Sciatic nerve (tissue), 2 donors: ENCODE measurements around the gene FGF14. TPM values are rescaled to one million over a fixed set of nuclear protein-coding genes. Genes with fewer than 3 reads are reported as not detected.

Experiments used
- ATAC-seq: fragments of 200-7000 bp; cut with Tn5 transposase; one replicate; pipeline ENCODE4 v1.9.1; 2020; ENCODE audit warnings: mild to moderate bottlenecking, moderate library complexity
- DNase-seq: peaks from one replicate; pipeline ENCODE4 v3.0.0-alpha.2; 2020; ENCODE audit warnings: low spot score
- intact Hi-C: fragments of 100-400 bp; cut with DNase I; formaldehyde crosslinking; loops from one replicate; pipeline ENCODE4 v1.14.2; 2022
- total RNA-seq: library from RNA; stranded (reverse); fragmentation: NEBNext Ultra II Directional; extraction: Animal tissue kit (Norgen Biotek cat#: 25700); gene quantifications from one replicate; pipeline ENCODE4 v1.2.1, GENCODE V29; 2021
- donor health status: DM: no; HTN: no; CAD: no.
- donor health status: DM: no; HTN: no; CAD: no.

FGF14 gene
- total RNA-seq, 1 donor from 2014 or later, result 1.4 TPM

DNA sequence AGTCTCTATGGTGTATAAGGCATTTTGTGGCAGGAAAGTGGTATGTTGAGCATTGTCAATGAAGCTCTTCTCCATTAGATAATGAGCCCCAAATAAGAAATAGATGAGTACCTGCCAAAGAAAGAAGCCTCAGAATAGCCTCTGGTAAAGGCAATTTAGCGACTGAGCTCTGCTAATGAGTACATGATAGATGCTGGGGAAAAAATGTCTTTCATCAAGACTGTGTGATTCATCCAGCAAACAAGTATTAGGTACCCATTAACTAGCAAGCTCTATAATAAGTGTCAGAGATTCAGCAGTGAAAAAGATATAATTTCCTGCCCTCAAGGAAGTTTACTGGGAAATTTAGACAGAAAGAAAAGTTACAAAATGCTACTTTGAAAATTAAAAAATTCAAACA, 654.8 kb downstream of the FGF14 start:
- intact Hi-C loops, result no loop called here

DNA sequence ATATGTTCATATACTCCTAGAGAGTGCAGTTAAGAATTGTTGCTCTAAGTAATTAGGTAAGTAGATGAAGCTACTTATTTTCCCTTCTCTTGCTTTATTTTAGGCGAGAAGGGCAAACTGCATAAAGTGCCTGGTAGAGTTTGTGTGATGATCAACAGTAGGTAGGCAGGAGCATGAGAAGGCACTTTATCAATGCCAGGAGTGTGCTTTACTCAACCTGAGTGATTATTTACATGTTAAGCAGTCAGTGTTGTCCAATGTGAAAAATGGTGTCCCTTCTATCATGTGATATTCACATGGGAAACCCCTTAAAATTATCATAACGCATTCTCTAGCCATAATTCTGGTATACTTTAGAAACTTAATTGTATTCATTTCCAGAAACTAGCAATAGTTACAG, 655.3 kb downstream of the FGF14 start:
- DNase-seq (no peak), ATAC-seq (no peak)
- intact Hi-C loops, result no loop called here

More for the DNA sequence above, 654.8 kb downstream of the FGF14 start:
- DNase-seq (no peak), ATAC-seq (no peak)

DNA sequence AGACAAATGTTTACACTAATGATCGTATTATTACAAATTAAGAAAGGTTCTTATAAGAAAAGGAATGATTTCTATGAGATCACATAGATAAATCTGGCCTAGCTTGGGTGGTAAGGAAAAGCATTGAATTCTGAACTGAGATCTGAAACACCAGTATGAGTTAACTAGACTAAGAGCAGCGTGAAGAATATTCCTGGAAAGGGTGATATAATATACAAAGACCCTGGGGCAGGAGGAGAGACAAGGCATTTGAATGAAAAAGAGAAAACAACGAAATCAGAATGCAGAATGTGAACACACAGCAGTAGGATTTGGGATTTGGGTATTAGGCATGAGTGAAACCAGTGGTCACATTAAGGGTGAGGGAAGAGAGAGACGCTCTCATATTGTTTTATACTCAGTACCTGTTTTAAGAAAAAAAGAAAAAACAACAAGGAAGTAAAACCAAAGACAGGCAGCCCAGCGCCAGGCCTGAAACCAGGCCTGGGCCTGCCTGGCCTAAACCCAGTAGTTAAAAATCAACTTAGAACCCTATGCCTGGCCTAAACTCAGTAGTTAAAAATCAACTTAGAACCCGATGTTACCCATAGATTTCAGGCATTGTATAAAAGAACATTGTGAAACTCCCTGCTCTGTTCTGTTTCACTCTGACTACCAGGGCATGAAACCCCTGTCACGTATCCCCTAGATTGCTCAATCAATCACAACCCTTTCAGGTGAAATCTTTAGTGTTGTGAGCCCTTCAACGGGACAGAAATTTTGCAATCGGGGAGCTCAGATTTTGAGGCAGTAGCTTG, 662.3 kb downstream of the FGF14 start:
- intact Hi-C loops, result no loop called here
- no peak for ATAC-seq

DNA sequence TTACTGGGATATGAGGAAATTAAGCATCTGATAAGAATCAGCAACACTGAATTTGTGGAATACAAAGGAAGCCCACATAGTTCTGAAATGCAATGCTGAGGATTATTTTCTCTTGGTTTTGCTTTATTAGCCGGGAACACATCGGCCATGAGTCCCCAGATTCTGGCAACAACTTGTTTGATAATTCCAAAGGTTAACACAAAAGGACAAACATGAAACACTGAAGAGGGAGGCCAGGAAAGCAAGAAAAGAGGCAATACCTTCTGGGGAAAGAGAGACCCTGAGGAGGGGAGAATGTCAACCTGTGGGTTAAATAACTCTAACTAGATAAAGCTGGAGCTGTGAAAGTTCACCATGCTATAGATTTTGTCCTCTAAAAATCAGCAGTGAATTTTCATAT, 663.5 kb downstream of the FGF14 start:
- intact Hi-C loops, result no loop called here
- ATAC-seq (no peak), DNase-seq (no peak)

More for the DNA sequence above, 662.3 kb downstream of the FGF14 start:
- no peak for DNase-seq

DNA sequence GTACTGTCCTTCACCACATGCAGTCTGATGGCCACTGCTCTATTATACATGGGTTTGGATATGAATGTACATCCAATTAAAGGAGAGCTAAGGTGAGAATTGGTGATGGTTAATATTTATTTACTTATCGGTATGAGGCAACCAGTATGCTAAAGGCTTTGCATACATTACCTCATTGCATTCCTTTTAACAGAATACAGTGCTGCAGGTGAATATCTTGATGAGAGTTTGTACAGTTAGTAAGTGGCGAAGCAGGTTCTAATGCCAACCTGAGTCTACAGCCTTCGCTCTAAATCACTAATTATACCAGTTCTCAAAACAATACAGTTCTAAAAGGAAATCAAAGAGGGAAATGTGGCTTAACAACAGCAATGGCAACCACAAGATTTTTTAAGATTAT, 665.3 kb downstream of the FGF14 start:
- ATAC-seq, result no peak
- no peak for DNase-seq

DNA sequence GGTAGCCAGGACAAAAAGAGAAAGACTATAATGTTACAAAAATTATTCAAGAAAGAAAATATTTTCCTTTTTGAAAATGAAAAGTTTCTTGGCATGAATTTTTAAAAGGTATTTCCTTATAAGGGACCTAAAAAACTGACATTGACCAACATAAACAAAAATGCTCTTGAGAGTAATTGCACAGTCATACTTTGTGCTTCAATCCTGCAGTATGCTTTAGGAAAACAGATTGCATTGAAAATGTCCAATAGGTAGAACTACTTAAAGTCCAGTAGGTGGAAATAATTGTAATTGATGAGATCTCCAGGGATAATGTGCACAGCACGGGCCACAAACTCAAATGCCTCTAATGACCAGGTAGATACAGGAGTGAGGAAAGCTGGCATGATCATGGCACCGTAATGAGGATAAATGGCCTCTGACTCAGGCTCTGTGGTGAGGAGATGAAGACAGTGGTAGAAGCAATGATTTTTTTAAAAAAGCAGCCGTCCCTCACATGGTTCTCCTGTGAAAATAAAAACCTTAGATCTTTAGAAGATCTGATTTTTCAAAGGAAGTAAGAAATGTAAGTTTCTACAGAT, 671.3 kb downstream of the FGF14 start:
- DNase-seq (no peak), ATAC-seq (no peak)
- intact Hi-C loops, result no loop called here

More for the DNA sequence above, 665.3 kb downstream of the FGF14 start:
- intact Hi-C loops, result no loop called here

DNA sequence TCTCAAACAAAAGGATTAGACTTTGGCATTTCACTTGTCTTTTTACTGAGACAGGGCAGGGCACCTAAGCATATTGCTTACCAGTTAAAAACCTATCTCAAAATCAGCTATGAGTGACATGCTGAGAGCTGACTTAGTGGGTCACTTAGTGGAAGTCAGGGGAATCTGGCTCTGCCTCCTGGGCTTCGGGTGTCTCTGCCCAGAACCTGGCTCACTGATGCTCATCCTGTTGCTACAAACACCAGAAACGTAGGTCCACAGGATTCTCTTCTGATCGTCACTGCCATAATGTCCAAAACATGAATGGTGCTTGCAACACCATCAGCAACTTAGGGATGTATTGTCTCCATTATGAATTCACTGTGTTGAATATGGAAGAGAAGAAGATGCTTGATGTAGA, 673.2 kb downstream of the FGF14 start:
- no peak for ATAC-seq
- intact Hi-C loops, result no loop called here
- DNase-seq, result no peak

DNA sequence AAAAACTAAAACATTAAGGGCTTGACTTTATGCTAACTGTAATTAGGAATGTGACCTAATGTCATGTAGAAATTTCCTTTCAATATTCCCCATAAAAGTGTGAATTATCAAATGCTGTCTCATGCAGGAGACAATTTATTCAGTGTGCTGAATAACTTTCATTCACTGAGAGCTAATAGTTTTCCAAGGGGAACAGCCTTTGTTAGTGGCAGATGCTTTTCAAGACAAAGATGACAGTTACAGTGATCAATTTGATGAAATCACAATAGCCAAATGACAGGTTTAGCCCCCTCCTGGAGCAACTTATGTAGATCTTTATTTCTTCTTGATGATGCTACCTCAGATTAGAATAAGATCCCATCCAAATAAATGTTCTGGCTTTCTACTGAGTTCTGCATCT, 673.8 kb downstream of the FGF14 start:
- intact Hi-C loops, result no loop called here
- ATAC-seq (no peak), DNase-seq (no peak)

DNA sequence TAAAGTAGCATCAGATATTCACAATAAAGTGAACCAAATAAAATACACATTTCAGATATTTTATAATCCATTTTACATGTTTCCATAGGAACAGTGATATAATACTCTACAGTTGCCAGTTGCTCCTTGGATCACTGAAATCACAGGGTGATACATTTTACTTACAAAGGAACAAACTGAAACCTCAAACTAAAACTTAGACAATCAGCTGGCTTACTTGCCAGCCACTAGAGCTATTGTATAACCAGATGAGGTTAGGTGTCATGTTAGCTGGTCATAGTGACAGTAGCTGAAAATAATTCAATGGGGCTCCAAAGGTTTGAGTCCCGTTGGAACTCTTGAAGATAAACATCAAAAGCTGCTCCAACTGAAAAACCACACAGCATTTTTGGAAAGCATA, 674.7 kb downstream of the FGF14 start:
- intact Hi-C loops, result no loop called here
- no peak for DNase-seq
- ATAC-seq, result no peak

DNA sequence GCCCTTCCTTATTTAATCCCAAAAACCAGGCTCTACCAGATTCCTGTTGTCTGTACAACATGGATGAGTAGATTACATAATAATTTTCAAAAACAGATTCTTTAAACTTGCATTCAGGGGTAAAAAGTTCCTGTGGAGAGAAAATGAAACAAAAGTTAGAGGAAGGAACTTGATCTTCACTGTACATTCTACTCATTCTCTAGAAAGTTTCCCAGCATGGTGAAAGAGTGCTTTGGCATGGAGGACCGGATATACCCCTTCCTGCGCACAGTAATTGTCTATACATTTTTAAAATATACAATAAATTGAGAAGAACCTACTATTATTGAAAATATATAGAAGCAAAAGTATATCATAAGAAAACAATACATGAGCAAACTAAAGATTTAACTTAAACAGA, 675.2 kb downstream of the FGF14 start:
- ATAC-seq, result no peak
- DNase-seq, result no peak
- intact Hi-C loops, result no loop called here

DNA sequence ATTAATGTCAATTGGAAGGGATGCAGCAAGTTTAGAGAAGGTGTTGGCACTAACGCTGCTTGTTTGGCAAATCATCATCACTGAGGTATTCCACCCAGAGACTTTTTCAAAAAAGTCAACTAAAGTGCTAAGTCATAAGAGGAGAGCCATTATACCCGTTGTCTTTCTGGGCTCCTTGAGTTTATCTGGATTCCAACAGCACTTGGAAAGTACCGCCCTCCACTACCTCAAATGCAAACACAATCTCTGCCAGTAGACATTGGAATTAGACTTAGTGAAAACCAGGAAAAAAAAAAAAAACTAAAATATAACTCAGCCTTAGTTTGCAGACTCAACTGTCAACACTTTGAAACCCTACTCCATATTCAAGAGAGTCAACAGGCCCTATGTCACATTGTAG, 683.4 kb downstream of the FGF14 start:
- no peak for ATAC-seq

DNA sequence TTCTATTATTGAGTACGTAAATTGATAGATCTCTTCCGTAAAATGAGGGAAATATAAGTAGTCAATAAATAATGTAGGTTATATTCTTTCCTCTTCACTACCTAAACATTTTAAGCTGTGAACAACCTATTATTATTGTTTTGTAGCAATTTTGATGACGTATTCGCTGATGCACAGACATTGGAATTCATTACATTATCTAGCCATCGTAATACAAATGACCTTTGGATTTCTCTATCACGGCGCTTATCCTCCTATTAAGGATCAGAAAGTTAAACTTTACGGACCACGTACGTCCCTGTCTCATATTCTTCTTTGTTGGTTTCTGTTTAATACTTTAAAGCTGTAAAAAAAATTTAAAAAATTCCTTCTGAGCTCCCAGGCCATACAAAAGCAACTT, 684.5 kb downstream of the FGF14 start:
- ATAC-seq, result no peak
- no peak for DNase-seq
- intact Hi-C loops, result no loop called here

More for the DNA sequence above, 683.4 kb downstream of the FGF14 start:
- intact Hi-C loops, result no loop called here
- DNase-seq, result no peak

DNA sequence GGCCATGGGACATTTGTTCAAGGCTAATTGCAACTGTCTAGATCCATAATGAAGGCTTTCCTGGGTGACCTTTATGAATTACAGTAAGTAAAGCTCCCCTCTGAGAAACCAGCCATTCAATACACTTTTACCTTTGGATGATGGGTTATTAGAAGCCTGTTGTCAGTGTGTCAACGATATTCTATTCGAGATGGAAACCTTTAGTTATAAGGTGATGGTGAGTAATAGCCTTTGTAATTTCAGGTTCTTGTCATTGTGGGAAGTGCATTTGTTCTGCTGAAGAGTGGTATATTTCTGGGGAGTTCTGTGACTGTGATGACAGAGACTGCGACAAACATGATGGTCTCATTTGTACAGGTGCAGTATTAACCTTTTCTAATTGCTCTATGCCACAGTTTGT, 687.7 kb downstream of the FGF14 start:
- no peak for ATAC-seq
- intact Hi-C loops, result no loop called here
- no peak for DNase-seq

DNA sequence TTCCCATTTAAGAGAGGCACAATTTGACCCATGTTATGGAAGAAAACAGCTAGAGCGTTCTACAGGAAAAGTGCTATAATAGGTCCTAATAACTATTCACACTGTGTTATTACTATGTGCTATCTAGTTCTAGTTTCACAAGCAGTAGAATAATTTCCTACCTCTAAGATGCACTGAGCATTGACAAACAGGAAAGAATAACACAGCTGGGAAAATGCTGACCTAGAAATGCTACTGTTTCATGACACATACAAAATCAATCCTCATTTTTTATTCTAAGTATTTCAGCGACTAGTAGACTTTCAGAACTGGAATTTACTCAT, 689.9 kb downstream of the FGF14 start:
- ATAC-seq, result peak; percentile 74

DNA sequence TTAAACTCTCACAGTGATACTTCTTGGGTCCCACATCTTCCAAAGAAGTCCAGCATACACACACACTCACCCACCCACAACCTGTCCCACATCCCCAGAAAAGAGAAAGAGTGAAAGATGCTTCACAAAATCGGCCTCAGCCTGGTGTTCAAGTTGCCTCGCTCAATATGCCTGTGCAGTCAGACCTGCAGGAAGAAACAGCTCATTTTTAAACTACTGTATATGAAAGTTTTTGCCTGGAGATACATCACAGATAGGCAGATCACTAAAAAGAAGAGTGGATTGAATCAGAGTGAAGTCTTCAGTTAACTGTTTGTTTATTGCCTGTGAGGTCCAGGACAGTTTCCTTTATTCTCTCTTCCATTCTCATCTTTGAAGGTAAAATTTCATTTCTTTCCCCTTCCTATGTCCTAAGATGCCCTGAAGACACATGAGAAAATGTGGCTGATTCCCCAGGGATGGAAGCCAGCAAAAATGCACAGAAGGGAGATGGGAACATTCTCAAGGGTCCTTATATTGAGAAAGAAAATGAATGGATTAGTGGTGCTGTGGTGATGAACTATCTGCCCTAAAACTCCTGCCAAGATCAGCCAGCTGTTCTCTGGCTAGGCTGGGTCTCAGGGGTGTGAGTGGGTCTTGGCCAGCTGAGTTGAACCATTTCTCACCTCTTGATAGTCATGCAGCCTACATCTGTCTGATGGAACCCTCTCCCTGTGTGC, 690.4 kb downstream of the FGF14 start:
- peak; percentile 73 for ATAC-seq
- no peak for DNase-seq
- intact Hi-C loops, result no loop called here

More for the DNA sequence above, 689.9 kb downstream of the FGF14 start:
- intact Hi-C loops, result no loop called here
- no peak for DNase-seq

DNA sequence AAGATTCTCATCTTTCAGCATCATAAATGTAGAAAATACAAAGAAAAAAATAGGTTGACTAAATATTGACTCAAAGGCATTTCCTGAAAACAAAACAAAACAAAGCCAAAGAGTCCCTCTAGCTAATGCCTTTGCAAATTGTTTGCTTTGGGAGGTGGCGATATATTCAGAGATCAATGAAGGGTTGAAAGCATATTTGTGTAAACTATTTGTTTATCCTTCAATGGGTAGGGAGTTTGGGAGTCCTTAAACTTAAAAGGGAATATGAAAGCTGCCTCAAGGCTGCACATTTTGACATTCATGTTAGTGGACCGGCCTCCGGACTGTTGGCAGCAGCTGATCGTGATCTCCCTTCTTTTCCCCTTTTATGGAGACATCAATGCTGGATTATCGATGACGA, 691.9 kb downstream of the FGF14 start:
- DNase-seq, result no peak
- intact Hi-C loops, result no loop called here
- ATAC-seq, result no peak

DNA sequence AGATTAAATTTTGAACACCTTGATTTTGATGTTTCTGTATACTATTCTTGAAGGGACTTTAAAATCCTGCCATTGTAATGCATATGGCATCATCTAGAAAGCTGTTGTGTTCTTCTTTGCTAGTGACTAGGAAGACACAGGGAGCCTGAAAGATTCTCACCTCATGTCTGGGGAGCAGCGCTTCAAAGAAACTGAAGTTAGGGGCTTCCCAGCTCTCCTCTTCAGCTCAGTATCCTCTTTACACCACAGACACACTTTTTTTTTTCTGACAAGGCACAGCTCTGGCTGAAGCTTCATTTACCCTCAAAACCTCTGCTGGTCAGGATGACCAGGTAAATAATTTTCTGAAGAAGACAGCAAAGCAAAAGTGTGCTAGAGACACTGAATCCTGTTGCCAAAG, 693.7 kb downstream of the FGF14 start:
- DNase-seq (no peak), ATAC-seq (no peak)
- intact Hi-C loops, result no loop called here

DNA sequence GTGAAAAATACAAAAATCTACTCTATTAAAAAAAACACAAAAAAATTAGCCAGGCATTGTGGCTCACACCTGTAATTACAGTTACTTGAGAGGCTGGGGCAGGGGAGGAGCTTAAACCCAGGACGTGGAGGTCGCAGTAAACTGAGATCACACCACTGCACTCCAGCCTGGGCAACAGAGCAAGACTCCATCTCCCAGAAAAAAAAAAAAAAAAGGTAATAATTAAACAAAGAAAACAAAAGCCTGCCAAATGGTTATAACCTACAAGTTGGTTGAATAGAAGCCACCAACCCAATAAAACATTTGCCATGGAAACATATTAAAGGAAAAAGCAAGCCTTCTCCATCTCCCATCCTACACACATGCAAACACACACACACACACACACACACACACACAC, 694.2 kb downstream of the FGF14 start:
- ATAC-seq (no peak), DNase-seq (no peak)
- intact Hi-C loops, result no loop called here

DNA sequence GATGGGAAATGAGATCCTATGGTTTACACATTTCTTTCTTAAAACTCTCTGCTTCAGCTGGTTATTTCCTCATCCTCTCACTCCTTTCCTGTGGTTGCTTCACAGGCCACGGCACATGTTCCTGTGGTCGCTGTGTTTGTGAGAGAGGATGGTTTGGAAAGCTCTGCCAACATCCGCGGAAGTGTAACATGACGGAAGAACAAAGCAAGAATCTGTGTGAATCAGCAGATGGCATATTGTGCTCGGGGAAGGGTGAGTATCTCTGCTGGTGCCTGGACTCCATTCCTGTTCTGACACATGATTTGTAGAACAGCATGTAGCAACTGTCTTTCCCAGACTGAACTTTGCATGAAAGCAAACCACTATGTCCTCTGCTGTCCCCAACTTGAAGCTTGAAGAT, 695.2 kb downstream of the FGF14 start:
- no peak for DNase-seq
- ATAC-seq, result no peak
- intact Hi-C loops, result no loop called here

DNA sequence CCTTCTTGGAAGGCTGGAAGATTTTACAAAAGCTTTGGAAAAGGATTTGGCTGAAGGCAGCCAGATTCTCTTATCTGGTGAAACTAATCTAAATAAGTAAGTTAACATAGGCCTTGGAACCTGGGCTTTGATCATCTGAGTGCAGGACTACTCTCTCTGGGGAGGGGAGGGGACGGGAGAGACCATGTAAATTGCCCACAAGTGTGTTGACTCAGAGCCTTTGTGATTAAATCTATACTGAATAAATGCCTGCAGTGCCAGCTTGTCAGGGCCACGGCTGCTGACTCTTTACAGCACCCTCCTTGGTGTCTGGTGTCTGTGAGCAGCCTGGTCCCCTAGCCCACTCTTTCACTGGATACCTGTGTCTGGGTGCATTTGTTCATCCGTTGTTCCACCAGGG, 698.0 kb downstream of the FGF14 start:
- intact Hi-C loops, result no loop called here
- DNase-seq (no peak), ATAC-seq (no peak)
